ENCODE measurements around the gene WNT5B. TPM values are rescaled to one million over a fixed set of nuclear protein-coding genes. Genes with fewer than 3 reads are reported as not detected.

WNT5B gene
- 14.6 TPM for polyA plus RNA-seq (2013, experiment 1 of 2)
- polyA plus RNA-seq (2013, experiment 2 of 2): 13.5 TPM

DNA sequence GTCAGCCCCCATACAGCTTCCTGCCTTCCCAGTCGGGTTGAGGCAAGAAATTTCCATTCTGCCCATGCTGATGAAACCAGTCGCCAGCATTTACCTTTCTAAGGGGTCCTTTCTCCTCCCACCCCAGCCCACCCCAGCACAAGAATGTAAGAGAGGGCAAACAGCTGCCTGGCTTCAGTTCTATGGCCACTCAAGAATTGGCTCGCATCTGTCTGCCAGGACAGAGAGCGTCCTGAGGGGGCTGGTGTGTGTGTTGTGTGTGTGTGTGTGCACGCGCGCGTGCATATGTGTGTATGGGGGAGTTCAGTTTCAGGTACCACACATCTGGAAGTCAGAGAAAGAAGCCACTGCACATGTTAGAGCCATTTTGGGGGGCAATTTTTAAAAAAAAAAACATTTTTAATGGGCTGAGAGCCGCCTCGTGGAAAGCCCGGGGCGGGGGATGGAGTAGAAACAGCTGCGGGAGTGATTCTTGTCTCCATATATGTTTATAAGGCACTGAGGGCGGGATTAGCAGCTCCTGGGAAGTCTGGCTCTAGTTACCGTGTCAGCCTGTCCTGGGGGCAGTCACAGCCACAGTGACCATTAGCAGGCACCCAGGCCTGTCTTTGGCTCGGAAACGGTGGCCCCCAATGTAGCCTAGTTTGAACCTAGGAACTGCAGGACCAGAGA is at the start of gene WNT5B:
Gene WNT5B (plus strand): TSS at position 566 of the 672 bp plus-strand sequence. CDS start 2,124 bp downstream, outside the sequence.
- H3K27ac ChIP-seq (ENCODE audit: low read depth, low read length): no peak within 1 kb of the TSS
- no peaks in the 10 kb centered on the region for H3K36me3 ChIP-seq (ENCODE audit: insufficient read depth, low read length)
- H3K4me3 ChIP-seq (ENCODE audit: low read length): peak within 1 kb of the TSS; percentile 53
- H3K4me1 ChIP-seq (ENCODE audit: insufficient read depth, low read length): peaks cover 36% of the 10 kb centered on the region
- peaks cover 70% of the 10 kb centered on the region for H3K27me3 ChIP-seq (ENCODE audit: insufficient read depth, low read length)
- H3K9ac ChIP-seq (ENCODE audit: low read depth, low read length): no peak within 1 kb of the TSS
- no peaks in the 10 kb centered on the region for H3K9me3 ChIP-seq (ENCODE audit: insufficient read depth, low read depth, low read length)
- WGBS: 13% methylated on average over 17 of the region's 17 CpGs

GRCh38 chr12:1579651-1580435 is 49.2 kb upstream of the WNT5B start:
- WGBS: 89% methylated on average over 11 of the region's 11 CpGs
- Histone ChIP-seq H3K9me3 (ENCODE audit: insufficient read depth, low read depth, low read length) (no peaks in the 10 kb centered on the region), H3K27ac (ENCODE audit: low read depth, low read length) (no peak overlapping the region), H3K9ac (ENCODE audit: low read depth, low read length) (no peak overlapping the region), H3K4me3 (ENCODE audit: low read length) (no peak overlapping the region), H3K4me1 (ENCODE audit: insufficient read depth, low read length) (no peaks in the 10 kb centered on the region; the same call in 1 of the 2 replicates), H3K27me3 (ENCODE audit: insufficient read depth, low read length) (peaks cover 22% of the 10 kb centered on the region), H3K36me3 (ENCODE audit: insufficient read depth, low read length) (no peaks in the 10 kb centered on the region)

DNA sequence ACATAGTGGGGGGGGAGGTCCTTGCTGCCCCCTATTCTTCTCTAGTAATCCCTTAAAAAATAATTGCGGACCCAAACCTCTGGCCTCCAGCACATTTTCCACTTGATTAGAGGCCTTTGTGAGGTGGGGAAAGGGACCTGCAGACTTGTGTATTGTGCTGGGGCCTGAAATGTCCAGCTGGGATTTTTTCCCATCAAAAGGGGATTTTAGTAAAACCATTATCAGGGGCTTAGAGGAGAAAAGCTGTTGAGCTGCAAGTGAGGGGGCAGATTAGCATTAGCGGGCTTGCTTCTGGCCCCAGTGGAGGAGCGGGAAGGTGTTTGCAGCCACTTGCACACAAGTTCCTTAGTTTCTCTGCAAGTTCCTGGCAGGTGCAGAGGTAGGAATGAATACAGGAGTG is 48.5 kb upstream of the WNT5B start:
- H3K4me1 ChIP-seq (ENCODE audit: insufficient read depth, low read length): no peaks in the 10 kb centered on the region; the same call in 1 of the 2 replicates
- peaks cover 27% of the 10 kb centered on the region for H3K27me3 ChIP-seq (ENCODE audit: insufficient read depth, low read length)
- no peak overlapping the region for H3K9ac ChIP-seq (ENCODE audit: low read depth, low read length)
- H3K36me3 ChIP-seq (ENCODE audit: insufficient read depth, low read length): no peaks in the 10 kb centered on the region
- H3K4me3 ChIP-seq (ENCODE audit: low read length): no peak overlapping the region
- H3K9me3 ChIP-seq (ENCODE audit: insufficient read depth, low read depth, low read length): no peaks in the 10 kb centered on the region
- H3K27ac ChIP-seq (ENCODE audit: low read depth, low read length): no peak overlapping the region
- 71% methylated on average over 2 of the region's 3 CpGs for WGBS

DNA sequence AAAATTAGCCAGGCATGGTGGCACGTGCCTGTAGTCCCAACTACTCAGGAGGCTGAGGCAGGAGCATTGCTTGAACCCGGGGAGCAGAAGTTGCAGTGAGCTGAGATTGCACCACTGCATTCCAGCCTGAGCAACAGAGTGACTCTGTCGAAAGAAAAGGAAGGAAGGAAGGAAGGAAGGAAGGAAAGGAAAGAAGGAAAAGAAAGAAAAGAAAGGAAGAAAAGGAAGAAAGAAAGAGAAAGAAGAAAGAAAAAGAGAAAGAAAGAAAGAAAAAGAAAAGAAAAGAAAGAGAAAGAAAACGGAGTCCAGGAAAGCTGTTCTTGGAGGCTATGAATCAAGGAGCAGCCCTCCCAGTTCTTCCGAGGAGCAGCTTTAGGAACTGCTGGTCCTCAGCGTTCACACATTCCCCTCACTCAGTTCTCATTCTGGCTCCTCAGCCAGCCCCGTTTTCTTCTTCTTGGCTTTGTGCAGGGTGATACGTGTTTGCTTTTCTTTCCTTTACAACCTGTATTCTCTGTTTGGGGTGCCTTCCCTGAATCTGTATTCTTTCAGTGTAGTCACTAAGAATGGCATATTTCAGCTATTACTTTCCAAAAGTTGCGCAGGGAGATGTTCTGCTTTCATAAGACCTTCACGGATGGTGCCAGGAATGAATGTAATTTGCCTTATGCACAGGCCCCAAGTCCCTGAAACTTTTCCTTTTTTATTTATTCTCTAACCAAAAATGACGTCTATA is 46.9 kb upstream of the WNT5B start:
- whole genome bisulfite sequencing: 90% methylated on average over 11 of the region's 11 CpGs
- Histone ChIP-seq H3K27me3 (ENCODE audit: insufficient read depth, low read length) (peaks cover 43% of the 10 kb centered on the region), H3K27ac (ENCODE audit: low read depth, low read length) (no peak overlapping the region), H3K36me3 (ENCODE audit: insufficient read depth, low read length) (no peaks in the 10 kb centered on the region), H3K9ac (ENCODE audit: low read depth, low read length) (no peak overlapping the region), H3K4me1 (ENCODE audit: insufficient read depth, low read length) (no peaks in the 10 kb centered on the region; the same call in 1 of the 2 replicates), H3K9me3 (ENCODE audit: insufficient read depth, low read depth, low read length) (no peaks in the 10 kb centered on the region), H3K4me3 (ENCODE audit: low read length) (no peak overlapping the region)

GRCh38 chr12:1582709-1583050 is 46.4 kb upstream of the WNT5B start:
- 87% methylated on average over 3 of the region's 4 CpGs for WGBS
- peaks cover 48% of the 10 kb centered on the region for H3K27me3 ChIP-seq (ENCODE audit: insufficient read depth, low read length)
- H3K4me3 ChIP-seq (ENCODE audit: low read length): no peak overlapping the region
- H3K9me3 ChIP-seq (ENCODE audit: insufficient read depth, low read depth, low read length): no peaks in the 10 kb centered on the region
- no peaks in the 10 kb centered on the region for H3K36me3 ChIP-seq (ENCODE audit: insufficient read depth, low read length)
- no peak overlapping the region for H3K9ac ChIP-seq (ENCODE audit: low read depth, low read length)
- no peak overlapping the region for H3K27ac ChIP-seq (ENCODE audit: low read depth, low read length)
- H3K4me1 ChIP-seq (ENCODE audit: insufficient read depth, low read length): peaks cover 5% of the 10 kb centered on the region

DNA sequence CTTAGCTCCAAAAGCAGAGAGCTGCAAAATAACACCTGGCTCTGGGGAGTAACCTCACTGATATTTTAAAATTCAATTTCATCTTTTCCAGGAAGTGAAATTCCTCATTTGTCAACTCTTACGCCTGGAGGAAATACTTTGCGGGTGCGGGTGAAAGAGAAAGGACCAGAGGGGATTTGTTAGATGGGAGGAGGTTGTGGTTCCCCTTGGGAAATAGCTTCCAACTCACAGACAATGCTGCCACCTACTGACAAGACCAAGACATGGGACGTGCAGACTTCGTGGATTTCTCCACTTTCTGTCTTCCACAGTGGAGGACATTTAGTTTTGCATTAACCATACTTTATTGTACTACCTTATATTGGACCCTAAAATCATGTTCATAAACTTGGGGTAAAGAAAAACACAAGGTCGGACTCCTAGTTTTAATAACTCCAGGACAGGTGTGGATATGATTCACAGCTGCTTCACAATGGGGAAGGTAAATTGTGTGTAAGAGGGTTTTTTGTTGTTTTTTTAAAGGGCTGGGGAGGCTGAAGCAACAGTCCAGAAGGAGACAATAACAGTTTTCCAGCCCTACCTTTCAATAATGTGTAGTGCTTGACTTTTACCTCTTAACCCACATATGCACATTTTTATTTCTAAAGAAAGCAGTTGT is 45.5 kb upstream of the WNT5B start:
- Histone ChIP-seq H3K27me3 (ENCODE audit: insufficient read depth, low read length) (peaks cover 55% of the 10 kb centered on the region), H3K4me1 (ENCODE audit: insufficient read depth, low read length) (peaks cover 13% of the 10 kb centered on the region)

GRCh38 chr12:1584326-1584725 is 44.7 kb upstream of the WNT5B start:
- Histone ChIP-seq H3K9me3 (ENCODE audit: insufficient read depth, low read depth, low read length) (no peaks in the 10 kb centered on the region), H3K4me1 (ENCODE audit: insufficient read depth, low read length) (peaks cover 16% of the 10 kb centered on the region), H3K4me3 (ENCODE audit: low read length) (no peak overlapping the region), H3K27me3 (ENCODE audit: insufficient read depth, low read length) (peaks cover 62% of the 10 kb centered on the region), H3K36me3 (ENCODE audit: insufficient read depth, low read length) (no peaks in the 10 kb centered on the region), H3K9ac (ENCODE audit: low read depth, low read length) (no peak overlapping the region), H3K27ac (ENCODE audit: low read depth, low read length) (no peak overlapping the region)
- WGBS: 79% methylated on average over 4 of the region's 4 CpGs

More for the DNA sequence above, 45.5 kb upstream of the WNT5B start:
- no peaks in the 10 kb centered on the region for H3K9me3 ChIP-seq (ENCODE audit: insufficient read depth, low read depth, low read length)
- H3K36me3 ChIP-seq (ENCODE audit: insufficient read depth, low read length): no peaks in the 10 kb centered on the region
- H3K9ac ChIP-seq (ENCODE audit: low read depth, low read length): no peak overlapping the region
- no peak overlapping the region for H3K27ac ChIP-seq (ENCODE audit: low read depth, low read length)
- 7% methylated on average over 6 of the region's 6 CpGs for WGBS
- H3K4me3 ChIP-seq (ENCODE audit: low read length): no peak overlapping the region

DNA sequence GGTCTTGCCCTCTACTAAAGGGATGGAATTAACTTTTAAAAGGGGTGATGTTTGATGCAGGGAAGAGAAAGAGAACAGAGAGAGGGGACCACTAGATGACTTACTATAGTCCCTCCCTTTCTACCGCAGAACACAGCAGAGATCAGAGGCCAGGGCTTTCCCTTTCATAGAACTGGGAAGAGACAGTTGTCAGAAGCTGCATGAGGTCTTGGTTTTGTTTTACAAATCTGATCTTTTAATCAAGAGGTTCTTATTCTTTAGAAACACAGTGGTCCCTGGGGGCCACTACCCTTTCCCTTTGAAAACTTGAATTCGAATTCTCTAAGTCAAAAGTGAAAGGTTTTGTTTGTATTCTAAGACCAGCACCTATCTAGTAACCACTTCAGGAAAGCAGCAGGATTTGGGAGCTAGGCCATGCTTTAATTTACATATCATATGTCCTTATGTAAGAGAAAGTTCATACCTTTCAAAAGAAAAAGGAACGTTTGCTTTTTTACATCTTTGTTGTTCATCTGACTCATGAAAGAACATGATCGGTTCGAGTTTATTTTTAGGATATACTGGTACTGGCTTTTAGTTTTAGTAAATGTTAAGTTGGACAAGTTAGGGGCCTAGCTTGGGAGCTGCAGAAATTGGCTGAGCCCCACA is 41.0 kb upstream of the WNT5B start:
- H3K36me3 ChIP-seq (ENCODE audit: insufficient read depth, low read length): no peaks in the 10 kb centered on the region
- WGBS: 13% methylated on average over 3 of the region's 5 CpGs
- peaks cover 44% of the 10 kb centered on the region for H3K4me1 ChIP-seq (ENCODE audit: insufficient read depth, low read length)
- H3K27ac ChIP-seq (ENCODE audit: low read depth, low read length): no peak overlapping the region; the same call in 1 of the 2 replicates
- H3K4me3 ChIP-seq (ENCODE audit: low read length): no peak overlapping the region
- H3K9ac ChIP-seq (ENCODE audit: low read depth, low read length): no peak overlapping the region
- peaks cover 83% of the 10 kb centered on the region for H3K27me3 ChIP-seq (ENCODE audit: insufficient read depth, low read length)
- no peaks in the 10 kb centered on the region for H3K9me3 ChIP-seq (ENCODE audit: insufficient read depth, low read depth, low read length)

GRCh38 chr12:1588575-1588947 is 40.5 kb upstream of the WNT5B start:
- Histone ChIP-seq H3K4me1 (ENCODE audit: insufficient read depth, low read length) (peaks cover 48% of the 10 kb centered on the region), H3K4me3 (ENCODE audit: low read length) (no peak overlapping the region), H3K9ac (ENCODE audit: low read depth, low read length) (no peak overlapping the region), H3K27me3 (ENCODE audit: insufficient read depth, low read length) (peaks cover 88% of the 10 kb centered on the region), H3K9me3 (ENCODE audit: insufficient read depth, low read depth, low read length) (no peaks in the 10 kb centered on the region), H3K27ac (ENCODE audit: low read depth, low read length) (no peak overlapping the region; the same call in 1 of the 2 replicates), H3K36me3 (ENCODE audit: insufficient read depth, low read length) (no peaks in the 10 kb centered on the region)
- WGBS: 61% methylated on average over 3 of the region's 3 CpGs

DNA sequence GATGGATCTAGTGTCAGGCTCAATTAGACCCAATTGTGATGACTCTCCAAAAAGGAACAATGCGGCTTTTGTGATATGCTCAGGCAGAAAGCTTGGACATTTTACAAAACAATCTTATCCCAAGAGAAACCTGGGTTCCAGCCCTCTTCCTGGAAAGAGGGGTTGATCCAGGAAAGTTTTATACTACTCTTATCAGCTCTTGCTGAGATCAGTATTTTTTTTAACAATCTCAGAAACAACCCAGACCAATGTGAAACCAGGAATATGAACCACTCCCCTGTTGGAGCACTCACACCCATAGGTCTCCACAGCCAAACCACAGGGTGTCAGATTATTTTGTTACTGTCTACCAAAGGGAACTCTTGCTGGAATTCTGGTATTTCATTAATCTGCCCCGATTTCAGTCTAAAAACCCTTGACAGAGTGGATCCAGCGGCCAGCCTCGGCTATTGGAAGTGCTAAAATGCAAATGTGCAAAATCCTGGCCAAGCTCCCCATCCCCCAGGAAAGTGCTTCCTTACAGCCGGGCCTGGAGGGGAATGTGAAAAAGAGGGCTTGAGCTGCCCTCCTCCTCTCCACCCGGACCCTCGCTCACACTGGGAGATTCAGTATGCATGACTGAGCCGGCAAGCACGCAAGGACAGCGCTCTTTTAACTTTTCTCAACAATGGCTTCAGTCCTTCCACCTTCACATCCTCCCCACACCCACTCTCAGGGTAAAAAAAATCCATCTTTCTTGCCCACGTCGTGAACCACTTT is 38.6 kb upstream of the WNT5B start:
- no peak overlapping the region for H3K9ac ChIP-seq (ENCODE audit: low read depth, low read length)
- peaks cover 51% of the 10 kb centered on the region for H3K4me1 ChIP-seq (ENCODE audit: insufficient read depth, low read length)

More for the DNA sequence above, 38.6 kb upstream of the WNT5B start:
- H3K27ac ChIP-seq (ENCODE audit: low read depth, low read length): peak overlapping the region; percentile 59; the same call in 1 of the 2 replicates
- WGBS: 2% methylated on average over 12 of the region's 12 CpGs
- peak overlapping the region; percentile 36 for H3K4me3 ChIP-seq (ENCODE audit: low read length)
- no peaks in the 10 kb centered on the region for H3K9me3 ChIP-seq (ENCODE audit: insufficient read depth, low read depth, low read length)
- peaks cover 81% of the 10 kb centered on the region for H3K27me3 ChIP-seq (ENCODE audit: insufficient read depth, low read length)
- H3K36me3 ChIP-seq (ENCODE audit: insufficient read depth, low read length): no peaks in the 10 kb centered on the region
